Ovary (tissue), 3 donors: ENCODE data around the gene GLCE.

Source experiments
- EP300 ChIP-seq: sonication (generic); formaldehyde crosslinking; IDR thresholded peaks from one replicate; pipeline ENCODE4 v1.6.1; 2017; ENCODE audit warnings: antibody characterized with exemption
- POLR2A ChIP-seq: fragments of 450-650 bp; IDR thresholded peaks from one replicate; pipeline ENCODE4 v1.6.1; 2017; ENCODE audit warnings: antibody characterized with exemption, mild to moderate bottlenecking, moderate library complexity
- TF ChIP-seq, protein P1 (sequence below), 3 donors: fragments of 450-650 bp in 2 of 3; fragments of 200-600 bp in 1 of 3; IDR thresholded peaks; one replicate each; pipeline versions ENCODE4 v1.5.1 to v1.8.0; 2016 to 2022; ENCODE audit warnings: antibody characterized with exemption in 3 of 3, mild to moderate bottlenecking in 1 of 3
- donor health status: DM: no; HTN: no; CAD: no.

GRCh38 chr15:69290346-69291164 is 130.1 kb downstream of the GLCE start:
- TF ChIP-seq, protein P1, sequence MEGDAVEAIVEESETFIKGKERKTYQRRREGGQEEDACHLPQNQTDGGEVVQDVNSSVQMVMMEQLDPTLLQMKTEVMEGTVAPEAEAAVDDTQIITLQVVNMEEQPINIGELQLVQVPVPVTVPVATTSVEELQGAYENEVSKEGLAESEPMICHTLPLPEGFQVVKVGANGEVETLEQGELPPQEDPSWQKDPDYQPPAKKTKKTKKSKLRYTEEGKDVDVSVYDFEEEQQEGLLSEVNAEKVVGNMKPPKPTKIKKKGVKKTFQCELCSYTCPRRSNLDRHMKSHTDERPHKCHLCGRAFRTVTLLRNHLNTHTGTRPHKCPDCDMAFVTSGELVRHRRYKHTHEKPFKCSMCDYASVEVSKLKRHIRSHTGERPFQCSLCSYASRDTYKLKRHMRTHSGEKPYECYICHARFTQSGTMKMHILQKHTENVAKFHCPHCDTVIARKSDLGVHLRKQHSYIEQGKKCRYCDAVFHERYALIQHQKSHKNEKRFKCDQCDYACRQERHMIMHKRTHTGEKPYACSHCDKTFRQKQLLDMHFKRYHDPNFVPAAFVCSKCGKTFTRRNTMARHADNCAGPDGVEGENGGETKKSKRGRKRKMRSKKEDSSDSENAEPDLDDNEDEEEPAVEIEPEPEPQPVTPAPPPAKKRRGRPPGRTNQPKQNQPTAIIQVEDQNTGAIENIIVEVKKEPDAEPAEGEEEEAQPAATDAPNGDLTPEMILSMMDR (IDR thresholded peaks at IDR 0.05): no peak
- TF ChIP-seq POLR2A (no peak), EP300 (no peak)
